GM18498 (cell line): ENCODE results near the gene ABCA2.

ENCODE experiments used
- ATAC-seq: cut with Tn5 transposase; IDR thresholded peaks from one replicate; pipeline ENCODE4 v1.9.1; 2021; ENCODE audit warnings: mild to moderate bottlenecking, moderate library complexity; ENCODE audit not compliant: unreplicated experiment

ABCA2 gene

GRCh38 chr9:136982232-136983051 lies 45.6 kb downstream of the ABCA2 start, which contains the start of gene LCNL1:
Gene LCNL1 (plus strand): TSS chr9:136982993. CDS start chr9:136983587, 594 bp downstream.
- no peak for ATAC-seq

- ATAC-seq: no peak
These were observed 46.3 kb downstream of the ABCA2 start for GRCh38 chr9:136981588-136982231.

- no peak for ATAC-seq
These were observed 47.2 kb downstream of the ABCA2 start for GRCh38 chr9:136980669-136981478.

- no peak for ATAC-seq
These were observed 48.1 kb downstream of the ABCA2 start for GRCh38 chr9:136979769-136980587.

GRCh38 chr9:136978865-136979544 lies 49.0 kb downstream of the ABCA2 start:
- ATAC-seq: no peak

GRCh38 chr9:136978073-136978864 lies 49.8 kb downstream of the ABCA2 start:
- no peak for ATAC-seq

GRCh38 chr9:136977649-136978072 lies 50.4 kb downstream of the ABCA2 start:
- ATAC-seq: no peak

- no peak for ATAC-seq
These were observed 50.8 kb downstream of the ABCA2 start, which contains the start of gene PTGDS for GRCh38 chr9:136977223-136977622. Gene PTGDS (plus strand): TSS chr9:136977504. CDS start chr9:136977579, 75 bp downstream.

- ATAC-seq: no peak
These were observed 52.4 kb downstream of the ABCA2 start for GRCh38 chr9:136975644-136976043.

- no peak for ATAC-seq
These were observed 53.1 kb downstream of the ABCA2 start for GRCh38 chr9:136974817-136975535.

- ATAC-seq: no peak
These were observed 54.1 kb downstream of the ABCA2 start for GRCh38 chr9:136973618-136974617.

GRCh38 chr9:136972743-136973142 lies 55.3 kb downstream of the ABCA2 start:
- no peak for ATAC-seq

- ATAC-seq: no peak
These were observed 55.7 kb downstream of the ABCA2 start for GRCh38 chr9:136972335-136972734.

- no peak for ATAC-seq
These were observed 56.3 kb downstream of the ABCA2 start for GRCh38 chr9:136971746-136972145.

GRCh38 chr9:136970361-136970760 lies 57.7 kb downstream of the ABCA2 start:
- ATAC-seq: no peak

- ATAC-seq: no peak
These were observed 58.3 kb downstream of the ABCA2 start for GRCh38 chr9:136969774-136970173.

- no peak for ATAC-seq
These were observed 58.9 kb downstream of the ABCA2 start for GRCh38 chr9:136969150-136969549.
